Panc1 (cell line): ENCODE data around the gene TAOK1. TPM values are rescaled to one million over a fixed set of nuclear protein-coding genes. Genes with fewer than 3 reads are reported as not detected.

Experiments used
- ATAC-seq: fragments of 200-7000 bp; cut with Tn5 transposase; 2 replicates; pipeline ENCODE4 v1.9.1; 2020; ENCODE audit warnings: mild to moderate bottlenecking, moderate library complexity
- BruUV-seq: library from RNA; stranded (reverse); fragments of 400-500 nt; replicated peaks from 2 replicates; lab custom pipeline; 2021; lab: Mats Ljungman, UMichigan
- CTCF ChIA-PET: fragments of 300-600 bp; sonication (Branson Sonifier 250); formaldehyde crosslinking; loops from one replicate; lab custom pipeline; 2022; ENCODE audit warnings: antibody characterized with exemption; lab: Charles Lee
- POLR2A ChIA-PET: fragments of 300-600 bp; sonication (Branson Sonifier 250); formaldehyde crosslinking; loops from one replicate; lab custom pipeline; 2022; ENCODE audit warnings: antibody characterized with exemption; lab: Charles Lee
- DNase-seq: peaks from one replicate; pipeline ENCODE4 v3.0.0-alpha.2; 2010; ENCODE audit warnings: low read depth, low spot score
- H3K27ac ChIP-seq: 2 replicates; pipeline ENCODE4 v1.5.1; 2011; ENCODE audit warnings: mild to moderate bottlenecking, low read length, inconsistent platforms
- H3K27me3 ChIP-seq: fragments of 200-500 bp; sonication (Bioruptor generic); 2 replicates; pipeline ENCODE4 v1.6.0; 2014; ENCODE audit warnings: low read length, inconsistent platforms; ENCODE audit not compliant: control insufficient read depth, insufficient read depth
- H3K36me3 ChIP-seq: fragments of 200-500 bp; sonication (Bioruptor generic); 2 replicates; pipeline ENCODE4 v1.5.1; 2014; ENCODE audit warnings: inconsistent platforms, mild to moderate bottlenecking, low read length, moderate library complexity; ENCODE audit not compliant: control insufficient read depth, insufficient read depth
- H3K4me1 ChIP-seq: 2 replicates; pipeline ENCODE4 v1.5.1; 2011; ENCODE audit warnings: inconsistent platforms, mild to moderate bottlenecking, low read length, moderate library complexity; ENCODE audit not compliant: control insufficient read depth, insufficient read depth
- H3K4me3 ChIP-seq, 2 experiments: 2 replicates each; pipeline ENCODE4 v1.5.1; 2011 to 2012; ENCODE audit warnings: low read depth in 2 of 2, low read length in 2 of 2, mild to moderate bottlenecking in 2 of 2, inconsistent platforms in 1 of 2, moderate library complexity in 1 of 2
- H3K9me3 ChIP-seq: fragments of 200-500 bp; sonication (Bioruptor generic); 2 replicates; pipeline ENCODE4 v1.5.1; 2014; ENCODE audit warnings: low read depth, mild to moderate bottlenecking, inconsistent platforms, low read length, moderate library complexity; ENCODE audit not compliant: control insufficient read depth, insufficient read depth
- POLR2AphosphoS5 ChIP-seq: IDR thresholded peaks from 2 replicates; pipeline ENCODE4 v1.6.1; 2012; ENCODE audit warnings: mild to moderate bottlenecking, low read depth, low read length, moderate library complexity
- SIN3A ChIP-seq: IDR thresholded peaks from 2 replicates; pipeline ENCODE4 v1.6.1; 2012; ENCODE audit warnings: low read depth, mild to moderate bottlenecking, low read length, moderate library complexity, borderline replicate concordance; ENCODE audit not compliant: insufficient read depth
- TCF7L2 ChIP-seq: IDR thresholded peaks from 2 replicates; pipeline ENCODE4 v1.6.1; 2011; ENCODE audit warnings: mild to moderate bottlenecking, low read depth, low read length, inconsistent platforms
- in situ Hi-C: cut with HindIII; loops from 2 replicates; pipeline ENCODE4 v1.10.0; 2016; ENCODE audit warnings: low sequenced_read_pairs, low pct_unique_long_range_greater_than_20kb
- intact Hi-C: fragments of 100-400 bp; cut with micrococcal nuclease; formaldehyde crosslinking; loops from one replicate; pipeline ENCODE4 v1.10.0; 2022; ENCODE audit not compliant: unreplicated experiment
- total RNA-seq: library from RNA; stranded (reverse); gene quantifications from one replicate; pipeline ENCODE4 v1.2.1, GENCODE V29; 2021; ENCODE audit not compliant: unreplicated experiment
- TF ChIP-seq, protein P1 (sequence below), 2 experiments: IDR thresholded peaks; 2 replicates each; pipeline ENCODE4 v1.6.1; 2011 to 2012; ENCODE audit warnings: low read depth in 2 of 2, control low read depth in 1 of 2, low read length in 1 of 2, mild to moderate bottlenecking in 1 of 2, moderate library complexity in 1 of 2; ENCODE audit not compliant: insufficient read depth in 1 of 2
- TF ChIP-seq, protein P2 (sequence below): fragments of 450-650 bp; IDR thresholded peaks from 2 replicates; pipeline ENCODE4 v1.5.1; 2017; ENCODE audit warnings: mild to moderate bottlenecking

Gene TAOK1
- total RNA-seq, 1 experiment from 2014 or later = 111 TPM

DNA sequence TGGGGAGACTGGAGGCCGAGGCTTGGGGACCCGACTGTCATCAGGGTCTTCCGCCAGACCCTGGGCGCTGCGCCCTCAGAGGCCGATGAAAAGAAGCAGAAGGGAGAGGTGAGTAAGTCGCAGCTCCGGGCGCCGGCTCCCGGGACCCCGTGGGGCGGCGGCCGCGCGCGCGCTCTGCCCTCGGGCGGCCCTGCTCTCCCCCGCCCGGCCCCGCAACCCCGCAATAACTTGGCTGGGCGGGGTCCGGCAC lies 177.1 kb downstream of the TAOK1 start:
- 0 out of 2 replicates have a peak, but pooled peaks have one; percentile 73 for TF ChIP-seq SIN3A
- TF ChIP-seq TCF7L2 = no peak
- TF ChIP-seq, protein P1, sequence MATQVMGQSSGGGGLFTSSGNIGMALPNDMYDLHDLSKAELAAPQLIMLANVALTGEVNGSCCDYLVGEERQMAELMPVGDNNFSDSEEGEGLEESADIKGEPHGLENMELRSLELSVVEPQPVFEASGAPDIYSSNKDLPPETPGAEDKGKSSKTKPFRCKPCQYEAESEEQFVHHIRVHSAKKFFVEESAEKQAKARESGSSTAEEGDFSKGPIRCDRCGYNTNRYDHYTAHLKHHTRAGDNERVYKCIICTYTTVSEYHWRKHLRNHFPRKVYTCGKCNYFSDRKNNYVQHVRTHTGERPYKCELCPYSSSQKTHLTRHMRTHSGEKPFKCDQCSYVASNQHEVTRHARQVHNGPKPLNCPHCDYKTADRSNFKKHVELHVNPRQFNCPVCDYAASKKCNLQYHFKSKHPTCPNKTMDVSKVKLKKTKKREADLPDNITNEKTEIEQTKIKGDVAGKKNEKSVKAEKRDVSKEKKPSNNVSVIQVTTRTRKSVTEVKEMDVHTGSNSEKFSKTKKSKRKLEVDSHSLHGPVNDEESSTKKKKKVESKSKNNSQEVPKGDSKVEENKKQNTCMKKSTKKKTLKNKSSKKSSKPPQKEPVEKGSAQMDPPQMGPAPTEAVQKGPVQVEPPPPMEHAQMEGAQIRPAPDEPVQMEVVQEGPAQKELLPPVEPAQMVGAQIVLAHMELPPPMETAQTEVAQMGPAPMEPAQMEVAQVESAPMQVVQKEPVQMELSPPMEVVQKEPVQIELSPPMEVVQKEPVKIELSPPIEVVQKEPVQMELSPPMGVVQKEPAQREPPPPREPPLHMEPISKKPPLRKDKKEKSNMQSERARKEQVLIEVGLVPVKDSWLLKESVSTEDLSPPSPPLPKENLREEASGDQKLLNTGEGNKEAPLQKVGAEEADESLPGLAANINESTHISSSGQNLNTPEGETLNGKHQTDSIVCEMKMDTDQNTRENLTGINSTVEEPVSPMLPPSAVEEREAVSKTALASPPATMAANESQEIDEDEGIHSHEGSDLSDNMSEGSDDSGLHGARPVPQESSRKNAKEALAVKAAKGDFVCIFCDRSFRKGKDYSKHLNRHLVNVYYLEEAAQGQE (IDR thresholded peaks at IDR 0.05; ENCODE audit: insufficient read depth in 1 of 2, low read depth in 2 of 2, low read length in 1 of 2) = no peak
- intact Hi-C loops = no loop called here
- BruUV-seq = no TSS peak
- Histone ChIP-seq H3K4me3 (peak overlapping the region; percentile 81 to 88), H3K27me3 (no peaks in the 10 kb centered on the region), H3K9me3 (no peaks in the 10 kb centered on the region), H3K4me1 (peaks cover 14% of the 10 kb centered on the region), H3K27ac (peak overlapping the region; percentile 92), H3K36me3 (no peaks in the 10 kb centered on the region)
- peak; percentile 31 for ATAC-seq
- in situ Hi-C loops = no loop called here
- no peak for DNase-seq
- POLR2A ChIA-PET = no interaction called here
- CTCF ChIA-PET = interaction anchor here (1.6 kb wide), 1 partner anchor 197 kb away, joined by 8 read pairs; no protein-coding TSS in a partner anchor

DNA sequence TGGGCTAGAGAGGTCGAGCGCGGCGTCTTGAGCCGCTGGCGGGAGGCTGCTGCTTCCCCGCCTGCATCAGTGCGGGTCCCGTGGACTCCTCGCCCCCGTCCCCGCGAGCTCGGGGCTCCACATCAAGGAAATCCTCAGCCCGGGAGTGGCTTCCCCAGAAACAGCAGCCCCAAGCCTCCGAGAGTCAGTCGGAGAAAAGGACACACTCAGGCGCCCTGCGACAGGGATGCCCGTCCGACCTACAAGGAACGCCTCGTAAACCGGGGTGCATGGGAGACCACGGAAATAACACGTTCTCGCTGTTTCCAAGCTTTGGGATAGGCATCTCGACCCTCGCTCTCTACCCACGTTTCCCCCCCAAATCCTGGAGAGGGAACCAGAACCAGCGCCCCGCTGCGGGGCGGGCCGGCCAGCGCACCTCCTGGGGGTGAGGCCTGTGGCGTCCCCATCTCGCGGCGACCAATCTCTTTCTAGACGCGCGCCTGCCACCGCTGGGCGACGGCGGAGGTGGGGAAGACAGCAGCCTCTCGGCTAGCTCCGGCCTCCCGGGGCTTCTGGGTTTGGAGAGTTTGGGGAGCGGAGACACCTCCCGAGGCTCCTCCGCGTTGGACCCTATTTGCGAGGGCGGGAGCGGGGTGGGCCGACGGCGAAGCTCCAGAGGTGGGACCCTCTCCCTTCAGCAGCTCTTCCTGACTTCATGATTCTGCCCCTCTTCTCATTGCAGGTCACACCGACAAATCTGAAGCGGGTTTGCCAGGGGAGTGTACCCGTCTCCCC lies 177.6 kb downstream of the TAOK1 start:
- no peak for DNase-seq
- TF ChIP-seq, protein P2, sequence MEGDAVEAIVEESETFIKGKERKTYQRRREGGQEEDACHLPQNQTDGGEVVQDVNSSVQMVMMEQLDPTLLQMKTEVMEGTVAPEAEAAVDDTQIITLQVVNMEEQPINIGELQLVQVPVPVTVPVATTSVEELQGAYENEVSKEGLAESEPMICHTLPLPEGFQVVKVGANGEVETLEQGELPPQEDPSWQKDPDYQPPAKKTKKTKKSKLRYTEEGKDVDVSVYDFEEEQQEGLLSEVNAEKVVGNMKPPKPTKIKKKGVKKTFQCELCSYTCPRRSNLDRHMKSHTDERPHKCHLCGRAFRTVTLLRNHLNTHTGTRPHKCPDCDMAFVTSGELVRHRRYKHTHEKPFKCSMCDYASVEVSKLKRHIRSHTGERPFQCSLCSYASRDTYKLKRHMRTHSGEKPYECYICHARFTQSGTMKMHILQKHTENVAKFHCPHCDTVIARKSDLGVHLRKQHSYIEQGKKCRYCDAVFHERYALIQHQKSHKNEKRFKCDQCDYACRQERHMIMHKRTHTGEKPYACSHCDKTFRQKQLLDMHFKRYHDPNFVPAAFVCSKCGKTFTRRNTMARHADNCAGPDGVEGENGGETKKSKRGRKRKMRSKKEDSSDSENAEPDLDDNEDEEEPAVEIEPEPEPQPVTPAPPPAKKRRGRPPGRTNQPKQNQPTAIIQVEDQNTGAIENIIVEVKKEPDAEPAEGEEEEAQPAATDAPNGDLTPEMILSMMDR = peak; percentile 72
- TF ChIP-seq TCF7L2 (no peak), POLR2AphosphoS5 (no peak)
- TSS peak; percentile 84 for BruUV-seq
- Histone ChIP-seq H3K27ac (peak overlapping the region; percentile 92), H3K36me3 (no peaks in the 10 kb centered on the region), H3K4me3 (peak overlapping the region; percentile 81 to 88), H3K9me3 (no peaks in the 10 kb centered on the region), H3K4me1 (peaks cover 14% of the 10 kb centered on the region), H3K27me3 (no peaks in the 10 kb centered on the region)
- peak; percentile 66 for ATAC-seq
- CTCF ChIA-PET = interaction anchor here (0.5 kb wide), 1 partner anchor 740 kb away, joined by 4 read pairs; no protein-coding TSS in a partner anchor
- intact Hi-C loops (no loop called here), in situ Hi-C loops (no loop called here)
- POLR2A ChIA-PET = interaction anchor here (0.7 kb wide), 1 partner anchor 219 kb away, joined by 3 read pairs; no protein-coding TSS in a partner anchor
